ENCODE results near the gene PACS2. TPM values are rescaled to one million over a fixed set of nuclear protein-coding genes. Genes with fewer than 3 reads are reported as not detected.
"Not testable (repeated sequence)": the region's sequence is repeated elsewhere in the genome, so short reads cannot be mapped to it uniquely, and the experiment has no call there.

Gene PACS2
- total RNA-seq, 2 donors from 2014 or later: 80.4 to 125 TPM

DNA sequence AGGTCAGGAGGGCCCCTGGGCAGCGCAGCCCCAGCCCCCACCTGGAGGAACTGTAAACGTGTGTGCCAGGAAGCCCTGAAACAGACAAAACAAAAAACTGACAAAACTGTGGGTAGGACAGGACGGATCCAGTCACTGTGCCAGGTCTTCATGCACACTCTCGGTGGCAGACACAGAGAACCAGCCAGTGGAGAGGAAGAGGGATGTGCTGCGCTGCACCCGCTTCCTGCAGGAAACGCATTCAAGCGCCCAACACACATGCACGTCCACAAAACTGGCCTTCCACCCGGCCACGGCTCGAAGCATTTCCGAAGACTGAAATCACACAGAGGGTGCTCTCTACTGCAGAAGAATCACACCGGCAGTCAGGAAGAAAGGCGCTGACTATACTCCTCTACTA, 30.6 kb upstream of the PACS2 start:
- peaks cover 3% of the 10 kb centered on the region for H3K36me3 ChIP-seq
- H3K4me1 ChIP-seq (ENCODE audit: control insufficient read depth in 1 of 2, low read depth in 2 of 2): peaks cover 0 to 7% of the 10 kb centered on the region in 2 donors
- DNase-seq (ENCODE audit: low spot score) (no peak), ATAC-seq (ENCODE audit: insufficient number of reproducible peaks, low FRiP score, low read depth) (no peak)
- H3K4me3 ChIP-seq: no peak overlapping the region
- no peaks in the 10 kb centered on the region for H3K9me3 ChIP-seq
- H3K27me3 ChIP-seq (replicated peaks; ENCODE audit: insufficient read depth): no peaks in the 10 kb centered on the region
- no peak overlapping the region for H3K27ac ChIP-seq
- TF ChIP-seq, protein P1, sequence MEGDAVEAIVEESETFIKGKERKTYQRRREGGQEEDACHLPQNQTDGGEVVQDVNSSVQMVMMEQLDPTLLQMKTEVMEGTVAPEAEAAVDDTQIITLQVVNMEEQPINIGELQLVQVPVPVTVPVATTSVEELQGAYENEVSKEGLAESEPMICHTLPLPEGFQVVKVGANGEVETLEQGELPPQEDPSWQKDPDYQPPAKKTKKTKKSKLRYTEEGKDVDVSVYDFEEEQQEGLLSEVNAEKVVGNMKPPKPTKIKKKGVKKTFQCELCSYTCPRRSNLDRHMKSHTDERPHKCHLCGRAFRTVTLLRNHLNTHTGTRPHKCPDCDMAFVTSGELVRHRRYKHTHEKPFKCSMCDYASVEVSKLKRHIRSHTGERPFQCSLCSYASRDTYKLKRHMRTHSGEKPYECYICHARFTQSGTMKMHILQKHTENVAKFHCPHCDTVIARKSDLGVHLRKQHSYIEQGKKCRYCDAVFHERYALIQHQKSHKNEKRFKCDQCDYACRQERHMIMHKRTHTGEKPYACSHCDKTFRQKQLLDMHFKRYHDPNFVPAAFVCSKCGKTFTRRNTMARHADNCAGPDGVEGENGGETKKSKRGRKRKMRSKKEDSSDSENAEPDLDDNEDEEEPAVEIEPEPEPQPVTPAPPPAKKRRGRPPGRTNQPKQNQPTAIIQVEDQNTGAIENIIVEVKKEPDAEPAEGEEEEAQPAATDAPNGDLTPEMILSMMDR (IDR thresholded peaks at IDR 0.05): no peak

DNA sequence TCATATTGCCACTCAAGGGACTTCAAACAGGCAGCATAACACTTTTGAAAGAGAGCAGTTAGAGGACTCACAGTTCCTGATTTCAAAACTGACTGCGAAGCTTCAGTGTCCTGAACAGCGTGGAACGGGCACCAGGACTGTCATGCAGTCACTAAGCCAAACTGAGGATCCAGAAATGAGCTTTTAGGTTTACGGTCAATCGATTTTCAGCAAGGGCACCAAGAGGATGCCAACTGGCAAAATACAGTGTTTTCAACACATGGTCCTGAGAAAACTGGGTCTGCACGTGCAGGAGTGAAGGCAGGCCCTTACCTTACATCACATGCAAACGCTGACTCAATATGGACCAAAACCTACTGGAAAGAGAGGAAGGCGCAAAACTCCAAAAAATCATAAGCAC, 29.4 kb upstream of the PACS2 start:
- Histone ChIP-seq H3K36me3 (peaks cover 3% of the 10 kb centered on the region), H3K27ac (no peak overlapping the region), H3K4me1 (ENCODE audit: control insufficient read depth in 1 of 2, low read depth in 2 of 2) (peaks cover 0 to 7% of the 10 kb centered on the region in 2 donors), H3K9me3 (no peaks in the 10 kb centered on the region), H3K27me3 (replicated peaks; ENCODE audit: insufficient read depth) (no peaks in the 10 kb centered on the region), H3K4me3 (no peak overlapping the region)
- TF ChIP-seq, protein P1 (IDR thresholded peaks at IDR 0.05): no peak
- ATAC-seq (ENCODE audit: insufficient number of reproducible peaks, low FRiP score, low read depth) (no peak), DNase-seq (ENCODE audit: low spot score) (no peak)

DNA sequence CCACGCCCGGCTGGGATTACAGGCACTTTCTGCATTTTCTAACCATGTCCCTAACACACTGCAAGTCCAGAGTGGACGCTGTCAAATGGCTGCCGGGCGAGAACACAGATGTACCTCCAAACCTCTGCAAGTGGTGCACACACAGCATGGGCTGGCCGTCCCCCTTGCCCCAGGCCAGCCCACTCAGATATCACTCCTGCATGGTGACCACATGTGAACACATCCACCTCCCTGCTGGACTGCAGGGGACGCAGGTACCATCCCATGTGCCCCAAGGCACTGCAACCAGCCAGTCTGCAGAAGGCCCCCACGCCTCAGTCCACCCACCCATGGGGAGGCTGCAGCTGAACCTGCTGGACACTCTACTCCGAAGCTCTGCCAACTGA, 27.8 kb upstream of the PACS2 start:
- TF ChIP-seq, protein P1 (IDR thresholded peaks at IDR 0.05): no peak

DNA sequence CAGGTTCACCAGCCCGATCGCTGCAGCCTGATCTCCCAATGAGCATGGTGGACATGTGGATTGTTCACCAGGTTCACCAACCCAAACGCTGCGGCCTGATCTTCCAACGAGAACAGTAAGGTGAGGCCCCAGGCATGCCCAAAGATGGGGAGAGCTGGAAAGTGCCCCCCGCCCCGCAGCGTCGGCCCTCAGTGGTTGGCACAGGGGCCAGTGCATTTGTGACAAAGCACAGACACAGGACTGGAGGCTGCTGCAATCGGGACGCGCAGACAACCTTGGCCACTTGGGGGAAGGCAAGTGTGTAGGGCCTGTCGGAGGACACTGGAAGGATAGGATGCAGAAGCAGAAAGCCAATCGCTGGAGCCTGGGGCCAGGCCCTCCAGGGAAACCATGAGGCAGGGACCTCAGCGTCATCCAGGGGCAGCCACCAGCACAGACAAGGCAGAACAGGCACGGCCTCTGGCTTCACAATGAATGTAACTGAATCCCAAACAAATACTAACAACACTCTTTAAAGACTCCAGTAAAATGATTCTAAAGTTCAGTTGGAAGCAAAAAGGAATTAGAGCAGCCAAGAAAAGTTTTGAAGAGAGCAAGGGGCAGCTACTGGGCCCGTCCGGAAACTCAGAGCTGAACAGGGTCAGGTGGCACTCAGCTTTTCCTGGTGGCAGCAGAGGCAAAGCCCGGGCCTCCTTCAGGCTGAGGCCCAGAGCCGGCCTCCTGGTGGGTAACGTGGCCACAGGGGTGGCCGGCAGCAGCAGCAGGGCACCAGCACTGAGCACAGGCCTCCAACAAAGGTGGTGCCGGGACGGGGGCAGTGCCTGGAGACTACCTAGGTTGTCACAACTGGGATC, 27.1 kb upstream of the PACS2 start:
- peaks cover 3% of the 10 kb centered on the region for H3K36me3 ChIP-seq
- no peaks in the 10 kb centered on the region for H3K9me3 ChIP-seq
- H3K27ac ChIP-seq: no peak overlapping the region
- no peak for ATAC-seq (ENCODE audit: insufficient number of reproducible peaks, low FRiP score, low read depth)
- no peak overlapping the region for H3K4me3 ChIP-seq
- H3K27me3 ChIP-seq (replicated peaks; ENCODE audit: insufficient read depth): no peaks in the 10 kb centered on the region
- no peaks in the 10 kb centered on the region for H3K4me1 ChIP-seq (ENCODE audit: control insufficient read depth in 1 of 2, low read depth in 2 of 2)
- TF ChIP-seq, protein P1 (IDR thresholded peaks at IDR 0.05): no peak
- DNase-seq (ENCODE audit: low spot score): no peak

More for the DNA sequence above, 27.8 kb upstream of the PACS2 start:
- Histone ChIP-seq H3K4me1 (ENCODE audit: control insufficient read depth in 1 of 2, low read depth in 2 of 2) (peaks cover 0 to 3% of the 10 kb centered on the region in 2 donors), H3K27me3 (replicated peaks; ENCODE audit: insufficient read depth) (no peaks in the 10 kb centered on the region), H3K9me3 (no peaks in the 10 kb centered on the region), H3K36me3 (peaks cover 3% of the 10 kb centered on the region), H3K4me3 (no peak overlapping the region), H3K27ac (no peak overlapping the region)
- DNase-seq (ENCODE audit: low spot score): no peak
- no peak for ATAC-seq (ENCODE audit: insufficient number of reproducible peaks, low FRiP score, low read depth)

DNA sequence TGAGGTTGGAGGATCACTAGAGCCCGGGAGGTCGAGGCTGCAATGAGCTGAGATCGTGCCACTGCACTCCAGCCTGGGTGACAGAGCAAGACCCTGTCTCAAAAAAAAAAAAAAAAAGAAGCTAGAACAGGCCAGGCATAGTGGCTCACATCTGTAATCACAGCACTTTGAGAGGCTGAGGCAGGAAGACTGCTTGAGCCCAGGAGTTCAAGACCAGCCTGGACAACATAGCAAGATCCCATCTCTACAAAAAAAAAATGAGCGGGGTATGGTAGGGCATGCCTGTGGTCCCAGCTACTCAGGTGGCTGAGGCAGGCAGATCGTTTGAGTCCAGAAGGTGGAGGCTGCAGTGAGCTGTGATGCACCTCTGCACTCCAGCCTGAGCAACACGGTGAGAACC, 25.6 kb upstream of the PACS2 start:
- H3K36me3 ChIP-seq; H3K27ac ChIP-seq; H3K27me3 ChIP-seq (replicated peaks; ENCODE audit: insufficient read depth); ATAC-seq (ENCODE audit: insufficient number of reproducible peaks, low FRiP score, low read depth); H3K9me3 ChIP-seq; DNase-seq (ENCODE audit: low spot score); H3K4me3 ChIP-seq: not testable (repeated sequence)
- peaks cover 0 to 10% of the 10 kb centered on the region in 2 donors for H3K4me1 ChIP-seq (ENCODE audit: control insufficient read depth in 1 of 2, low read depth in 2 of 2)

All from thoracic aorta (tissue), 2 donors.